CD14-positive monocyte (primary cell): ENCODE results near the gene TMEM92. TPM values are rescaled to one million over a fixed set of nuclear protein-coding genes. Genes with fewer than 3 reads are reported as not detected.

Experiments
- DNase-seq, 3 donors: peaks; one replicate each; pipeline ENCODE4 v3.0.0-alpha.2; 2011 to 2022
- H2AFZ ChIP-seq: 2 replicates; pipeline ENCODE4 v1.6.0; 2012; ENCODE audit warnings: mild to moderate bottlenecking, low read depth, low read length, inconsistent platforms; ENCODE audit not compliant: insufficient read depth, poor library complexity, severe bottlenecking
- H3K27ac ChIP-seq, 2 donors: 1 replicate in 1 of 2; 2 replicates in 1 of 2; pipeline ENCODE4 v1.5.1; 2012 to 2013; ENCODE audit warnings: low read length in 2 of 2, control low read depth in 1 of 2, inconsistent platforms in 1 of 2, low read depth in 1 of 2, mild to moderate bottlenecking in 1 of 2
- H3K27me3 ChIP-seq, 2 donors: one replicate each; pipeline versions ENCODE4 v1.6.0 to v1.6.1; 2011 to 2013; ENCODE audit warnings: low read length in 2 of 2; ENCODE audit not compliant: control insufficient read depth in 2 of 2, insufficient read depth in 2 of 2
- H3K36me3 ChIP-seq, 2 donors: replicated peaks in 1 of 2; 1 replicate in 1 of 2; 2 replicates in 1 of 2; pipeline versions ENCODE4 v1.5.1 to v1.6.1; 2012 to 2013; ENCODE audit warnings: low read length in 2 of 2, control low read depth in 1 of 2, inconsistent platforms in 1 of 2, mild to moderate bottlenecking in 1 of 2; ENCODE audit not compliant: insufficient read depth in 2 of 2, control insufficient read depth in 1 of 2
- H3K4me1 ChIP-seq, 2 donors: 1 replicate in 1 of 2; 2 replicates in 1 of 2; pipeline versions ENCODE4 v1.5.1 to v1.6.1; 2012 to 2013; ENCODE audit warnings: low read length in 2 of 2, control low read depth in 1 of 2, inconsistent platforms in 1 of 2, mild to moderate bottlenecking in 1 of 2, moderate library complexity in 1 of 2; ENCODE audit not compliant: insufficient read depth in 2 of 2, control insufficient read depth in 1 of 2
- H3K4me2 ChIP-seq: replicated peaks from 2 replicates; pipeline ENCODE3; 2012; ENCODE audit warnings: low read length, moderate library complexity, mild to moderate bottlenecking; ENCODE audit not compliant: poor library complexity, severe bottlenecking; ENCODE audit errors: extremely low read depth
- H3K4me3 ChIP-seq, 3 experiments: fragments of 200-600 bp in 1 of 3; sonication (generic) in 1 of 3; replicated peaks in 1 of 3; 1 replicate in 2 of 3; 2 replicates in 1 of 3; pipeline ENCODE4 v1.5.1; 2011 to 2013; ENCODE audit warnings: low read length in 3 of 3, mild to moderate bottlenecking in 3 of 3, control low read depth in 2 of 3, low read depth in 2 of 3, inconsistent platforms in 1 of 3, moderate library complexity in 1 of 3
- H3K79me2 ChIP-seq: 2 replicates; pipeline ENCODE4 v1.6.0; 2012; ENCODE audit warnings: mild to moderate bottlenecking, control low read depth, inconsistent platforms, low read length, moderate library complexity; ENCODE audit not compliant: insufficient read depth
- H3K9ac ChIP-seq: 2 replicates; pipeline ENCODE4 v1.6.0; 2017; ENCODE audit warnings: low read length, mild to moderate bottlenecking; ENCODE audit not compliant: insufficient read depth, poor library complexity, severe bottlenecking
- H3K9me3 ChIP-seq, 2 donors: replicated peaks in 1 of 2; 1 replicate in 1 of 2; 2 replicates in 1 of 2; pipeline versions ENCODE4 v1.5.1 to v1.6.1; 2012 to 2013; ENCODE audit warnings: low read length in 2 of 2, control low read depth in 1 of 2; ENCODE audit not compliant: control insufficient read depth in 1 of 2, insufficient read depth in 1 of 2
- H4K20me1 ChIP-seq: 2 replicates; pipeline ENCODE4 v1.6.0; 2012; ENCODE audit warnings: mild to moderate bottlenecking, low read length, control low read depth, moderate library complexity; ENCODE audit not compliant: insufficient read depth
- H3K27ac Mint-ChIP-seq, 7 donors: one replicate each; pipeline ENCODE4 v1.8.0; 2020; ENCODE audit warnings: mild to moderate bottlenecking in 7 of 7, mixed read lengths in 7 of 7, moderate library complexity in 6 of 7, inconsistent platforms in 2 of 7
- H3K27me3 Mint-ChIP-seq, 3 donors: one replicate each; pipeline ENCODE4 v1.8.0; 2021 to 2022; ENCODE audit warnings: low read depth in 3 of 3, mild to moderate bottlenecking in 3 of 3, mixed read lengths in 3 of 3, moderate library complexity in 3 of 3, inconsistent platforms in 1 of 3
- H3K36me3 Mint-ChIP-seq, 2 donors: one replicate each; pipeline ENCODE4 v1.8.0; 2020; ENCODE audit warnings: mixed read lengths in 2 of 2, inconsistent platforms in 1 of 2, mild to moderate bottlenecking in 1 of 2
- H3K4me1 Mint-ChIP-seq: one replicate; pipeline ENCODE4 v1.8.0; 2020; ENCODE audit warnings: mild to moderate bottlenecking, mixed read lengths
- H3K4me3 Mint-ChIP-seq, 2 donors: one replicate each; pipeline ENCODE4 v1.8.0; 2020; ENCODE audit warnings: mild to moderate bottlenecking in 2 of 2, mixed read lengths in 2 of 2, moderate library complexity in 1 of 2
- H3K9me3 Mint-ChIP-seq, 7 donors: one replicate each; pipeline ENCODE4 v1.8.0; 2020 to 2022; ENCODE audit warnings: mixed read lengths in 7 of 7, mild to moderate bottlenecking in 6 of 7, moderate library complexity in 6 of 7, inconsistent platforms in 2 of 7
- CTCF ChIP-seq: fragments of 200-600 bp; IDR thresholded peaks from one replicate; pipeline ENCODE4 v1.8.0; 2022; ENCODE audit warnings: antibody characterized with exemption, mild to moderate bottlenecking
- WGBS: methylation state at CpG from one replicate; pipeline ENCODE4 v1.1.5; 2013; ENCODE audit warnings: missing lambda C conversion rate; ENCODE audit not compliant: insufficient coverage; 5-methylcytosine and 5-hydroxymethylcytosine counted together
- intact Hi-C, 2 donors: fragments of 100-400 bp; cut with micrococcal nuclease; formaldehyde crosslinking; loops; one replicate each; pipeline versions ENCODE4 v1.15.0 to v1.15.1; 2023
- polyA plus RNA-seq, 3 donors: library from polyadenylated mRNA; depleted of rRNA in 1 of 3; unstranded in 2 of 3; stranded (reverse) in 1 of 3; fragments of 300-500 nt in 2 of 3; fragments of >200 nt in 1 of 3; fragmentation: Illumina TruSeq in 2 of 3; gene quantifications; 1 replicate in 2 of 3; 2 replicates in 1 of 3; pipeline ENCODE4 v1.2.3, GENCODE V29; 2012 to 2021

Gene TMEM92
- polyA plus RNA-seq, 3 donors: not detected

DNA sequence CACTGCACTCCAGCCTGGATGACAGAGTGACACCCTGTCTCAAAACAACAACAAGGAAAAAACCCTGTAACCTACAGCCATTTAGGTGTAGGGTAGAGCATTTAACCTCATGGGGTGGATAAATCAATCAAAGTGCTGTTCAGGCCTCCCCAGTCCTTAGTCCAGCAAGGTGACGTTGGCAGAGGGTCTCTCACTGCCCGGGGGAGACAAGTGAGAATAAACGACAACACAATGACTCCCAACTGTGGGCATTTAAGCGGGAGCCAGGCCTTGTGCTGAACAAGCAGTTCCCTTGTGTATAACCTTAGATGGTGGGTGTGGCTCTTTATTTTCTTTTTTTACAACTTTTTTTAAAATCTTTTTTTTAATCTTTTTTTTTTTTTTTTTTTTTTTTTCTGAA is 29.3 kb downstream of the TMEM92 start:
- Mint-ChIP-seq H3K36me3 (no peaks in the 10 kb centered on the region), H3K9me3 (peaks cover 0 to 4% (median 0%) of the 10 kb centered on the region in 7 donors), H3K27me3 (peaks cover 3 to 8% (median 6%) of the 10 kb centered on the region in 3 donors), H3K27ac (no peak overlapping the region), H3K4me1 (peaks cover 19% of the 10 kb centered on the region), H3K4me3 (no peak overlapping the region)
- H3K4me2 ChIP-seq: no peak overlapping the region
- no peak overlapping the region for H3K9ac ChIP-seq
- H3K27ac ChIP-seq: no peak overlapping the region
- 93% methylated on average over 3 of the region's 4 CpGs for WGBS
- H3K9me3 ChIP-seq: no peaks in the 10 kb centered on the region
- no peak overlapping the region for H2AFZ ChIP-seq
- no peak overlapping the region for H3K4me3 ChIP-seq
- no peak for DNase-seq
- H3K4me1 ChIP-seq: peaks cover 9 to 11% of the 10 kb centered on the region in 2 donors
- no peaks in the 10 kb centered on the region for H3K36me3 ChIP-seq
- no peaks in the 10 kb centered on the region for H3K27me3 ChIP-seq
- no peak for TF ChIP-seq CTCF
- no peaks in the 10 kb centered on the region for H3K79me2 ChIP-seq
- H4K20me1 ChIP-seq: no peaks in the 10 kb centered on the region
- intact Hi-C loops: loop anchor here in 1 of 2 donors (5.0 kb wide), 1 partner anchor 36 kb away; no protein-coding TSS in a partner anchor

- H3K9ac ChIP-seq: no peak overlapping the region
- Mint-ChIP-seq H3K4me1 (peaks cover 19% of the 10 kb centered on the region), H3K9me3 (peaks cover 0 to 2% (median 0%) of the 10 kb centered on the region in 7 donors), H3K4me3 (no peak overlapping the region), H3K36me3 (no peaks in the 10 kb centered on the region), H3K27me3 (peaks cover 2 to 8% (median 6%) of the 10 kb centered on the region in 3 donors), H3K27ac (peak overlapping the region in 1 of 7 donors; percentile 0)
- peaks cover 9 to 11% of the 10 kb centered on the region in 2 donors for H3K4me1 ChIP-seq
- no peaks in the 10 kb centered on the region for H4K20me1 ChIP-seq
- TF ChIP-seq CTCF: no peak
- H3K79me2 ChIP-seq: no peaks in the 10 kb centered on the region
- no peaks in the 10 kb centered on the region for H3K9me3 ChIP-seq
- intact Hi-C loops: loop anchor here in 1 of 2 donors (5.0 kb wide), 1 partner anchor 38 kb away; no protein-coding TSS in a partner anchor
- no peak overlapping the region for H3K27ac ChIP-seq
- no peak overlapping the region for H3K4me3 ChIP-seq
- no peaks in the 10 kb centered on the region for H3K36me3 ChIP-seq
- no peak overlapping the region for H3K4me2 ChIP-seq
- 100% methylated on average over 1 of the region's 7 CpGs for WGBS
- DNase-seq: no peak
- H3K27me3 ChIP-seq: no peaks in the 10 kb centered on the region
- no peak overlapping the region for H2AFZ ChIP-seq
Observed at GRCh38 chr17:50304781-50305404, 30.6 kb downstream of the TMEM92 start.
